HG03095 (cell line): ENCODE results near the gene ZNF567.
"Not testable (repeated sequence)": the region's sequence is repeated elsewhere in the genome, so short reads cannot be mapped to it uniquely, and the experiment has no call there.

Source experiments
- ATAC-seq: cut with Tn5 transposase; IDR thresholded peaks from one replicate; pipeline ENCODE4 v1.9.1; 2021; ENCODE audit warnings: moderate library complexity; ENCODE audit not compliant: unreplicated experiment

The ZNF567 gene

DNA sequence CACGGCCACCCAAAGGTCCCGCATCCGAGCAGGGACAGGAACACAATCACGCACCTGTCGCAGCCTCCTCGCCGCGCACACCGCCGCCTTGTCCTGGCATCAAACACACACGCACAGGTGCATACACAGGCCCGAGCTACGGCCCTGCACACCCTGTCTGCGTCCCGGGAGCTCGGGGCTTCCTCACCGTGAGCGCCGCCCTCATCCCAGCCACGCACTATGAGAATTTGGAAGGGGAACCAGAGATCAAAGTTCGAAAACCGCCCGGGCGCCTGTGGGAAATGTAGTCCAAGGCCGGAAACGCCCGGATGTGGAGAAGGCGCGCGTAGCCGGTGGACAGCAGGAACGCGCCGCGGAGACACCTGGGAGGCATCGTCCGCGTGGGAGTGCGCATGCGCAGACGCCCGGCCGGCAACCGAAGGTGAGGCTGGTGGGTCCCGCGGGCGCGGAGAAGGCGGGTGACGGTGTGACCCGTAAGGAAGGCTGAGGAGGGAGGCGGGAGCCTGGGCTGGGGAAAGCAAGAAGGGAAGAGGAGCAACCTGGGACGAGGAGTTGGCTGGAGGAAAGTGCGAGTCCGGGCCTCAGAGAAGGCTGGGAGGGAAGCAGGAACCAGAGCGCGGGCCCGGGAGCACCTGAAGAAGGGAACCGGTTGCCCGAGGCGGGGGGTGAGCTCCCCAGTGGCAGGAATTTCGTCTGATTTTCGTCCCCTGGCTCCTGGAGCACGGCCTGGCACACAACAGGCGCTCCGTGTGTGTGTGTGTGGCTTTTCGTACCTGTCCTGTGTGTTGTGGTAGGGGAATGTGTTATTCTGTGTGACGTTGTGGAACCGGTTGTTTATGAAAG is at the start of gene ZNF567:
ZNF567 (plus strand) TSS at position 399 of the 843 bp plus-strand sequence. CDS start 7,256 bp downstream, outside the sequence.
- peak; percentile 86 for ATAC-seq

DNA sequence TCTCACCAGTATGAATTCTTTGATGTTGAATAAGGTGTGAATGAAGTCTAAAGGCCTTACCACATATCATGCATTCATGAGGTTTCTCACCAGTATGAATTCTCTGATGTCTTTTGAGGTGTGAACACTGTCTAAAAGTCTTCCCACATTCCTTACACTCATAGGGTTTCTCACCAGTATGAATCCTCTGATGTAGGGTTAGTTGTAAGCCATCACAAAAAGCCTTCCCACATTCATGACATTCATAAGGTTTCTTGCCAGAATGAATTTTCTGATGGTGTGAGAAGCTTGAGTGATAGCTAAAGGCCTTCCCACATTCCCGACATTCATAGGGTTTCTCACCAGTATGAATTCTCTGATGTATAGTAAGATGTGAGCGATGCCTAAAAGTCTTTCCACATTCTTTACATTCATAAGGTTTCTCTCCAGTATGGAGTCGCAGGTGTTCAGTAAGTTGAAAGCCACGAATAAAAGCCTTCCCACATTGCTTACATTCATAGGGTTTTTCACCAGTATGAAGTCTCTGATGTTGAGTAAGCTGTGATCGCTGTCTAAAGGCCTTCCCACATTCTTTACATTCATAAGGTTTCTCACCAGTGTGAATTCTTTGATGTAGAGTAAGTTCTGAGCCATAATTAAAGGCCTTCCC is 48.4 kb upstream of the ZNF567 start:
- no peak for ATAC-seq

GRCh38 chr19:36646746-36647145 is 40.7 kb upstream of the ZNF567 start:
- ATAC-seq = no peak

DNA sequence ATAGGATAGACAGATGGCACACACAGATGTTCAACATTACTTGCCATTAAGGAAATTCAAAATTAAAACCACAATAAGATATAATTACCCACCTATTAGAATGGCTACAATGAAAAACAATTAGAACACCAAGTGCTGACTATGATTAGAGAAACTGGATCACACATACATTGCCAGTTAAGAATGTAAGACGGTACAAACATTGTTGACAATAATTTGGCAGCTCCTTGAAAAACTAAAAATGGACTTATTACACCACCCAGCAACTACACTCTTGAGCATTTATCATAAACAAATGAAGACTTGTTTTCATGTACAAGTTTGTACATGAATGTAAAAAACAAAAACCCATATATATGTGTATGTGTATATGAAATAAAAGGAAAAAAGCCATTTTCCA is 34.5 kb upstream of the ZNF567 start:
- no peak for ATAC-seq

DNA sequence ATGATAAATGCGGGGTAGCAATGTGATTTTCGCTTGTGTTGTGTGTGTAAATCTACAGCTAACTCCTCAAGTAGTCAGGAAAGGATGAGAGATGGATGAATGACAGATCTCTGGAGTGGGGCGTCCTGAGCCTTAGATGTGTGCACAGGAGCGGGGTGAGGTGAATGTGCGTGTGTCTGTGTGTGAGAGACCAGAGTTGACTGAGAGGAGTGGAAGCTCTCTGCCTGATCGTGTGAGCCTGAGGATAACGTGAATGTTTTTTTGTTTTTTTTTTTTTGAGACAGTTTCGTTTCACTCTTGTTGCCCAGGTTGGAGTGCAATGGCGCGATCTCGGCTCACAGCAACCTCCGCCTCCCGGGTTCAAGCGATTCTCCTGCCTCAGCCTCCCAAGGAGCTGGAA is 21.6 kb upstream of the ZNF567 start:
- no peak for ATAC-seq

GRCh38 chr19:36668646-36669045 is 18.8 kb upstream of the ZNF567 start:
- no peak for ATAC-seq

- no peak for ATAC-seq
These were observed 15.0 kb upstream of the ZNF567 start for GRCh38 chr19:36672368-36672767.

GRCh38 chr19:36674201-36674600 is 13.2 kb upstream of the ZNF567 start:
- no peak for ATAC-seq

DNA sequence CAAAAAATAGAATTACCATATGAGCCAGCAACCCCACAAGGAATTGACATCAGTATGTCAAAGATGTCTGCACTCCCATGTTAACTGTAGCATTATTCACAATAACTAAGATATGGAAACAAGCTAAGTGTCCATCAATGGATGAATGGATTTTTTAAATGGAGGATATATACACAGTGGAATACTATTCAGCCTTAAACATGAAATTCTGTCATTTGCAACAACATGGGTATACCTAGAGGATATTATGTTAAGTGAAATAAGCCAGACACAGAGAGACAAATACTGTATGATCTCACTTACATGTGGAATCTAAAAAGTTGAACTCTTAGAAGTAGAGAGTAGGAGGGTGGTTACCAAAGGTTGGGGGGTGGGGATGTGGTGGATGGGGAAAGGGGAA is 8.0 kb upstream of the ZNF567 start:
- no peak for ATAC-seq

GRCh38 chr19:36685835-36686234 is 1.6 kb upstream of the ZNF567 start:
- no peak for ATAC-seq

DNA sequence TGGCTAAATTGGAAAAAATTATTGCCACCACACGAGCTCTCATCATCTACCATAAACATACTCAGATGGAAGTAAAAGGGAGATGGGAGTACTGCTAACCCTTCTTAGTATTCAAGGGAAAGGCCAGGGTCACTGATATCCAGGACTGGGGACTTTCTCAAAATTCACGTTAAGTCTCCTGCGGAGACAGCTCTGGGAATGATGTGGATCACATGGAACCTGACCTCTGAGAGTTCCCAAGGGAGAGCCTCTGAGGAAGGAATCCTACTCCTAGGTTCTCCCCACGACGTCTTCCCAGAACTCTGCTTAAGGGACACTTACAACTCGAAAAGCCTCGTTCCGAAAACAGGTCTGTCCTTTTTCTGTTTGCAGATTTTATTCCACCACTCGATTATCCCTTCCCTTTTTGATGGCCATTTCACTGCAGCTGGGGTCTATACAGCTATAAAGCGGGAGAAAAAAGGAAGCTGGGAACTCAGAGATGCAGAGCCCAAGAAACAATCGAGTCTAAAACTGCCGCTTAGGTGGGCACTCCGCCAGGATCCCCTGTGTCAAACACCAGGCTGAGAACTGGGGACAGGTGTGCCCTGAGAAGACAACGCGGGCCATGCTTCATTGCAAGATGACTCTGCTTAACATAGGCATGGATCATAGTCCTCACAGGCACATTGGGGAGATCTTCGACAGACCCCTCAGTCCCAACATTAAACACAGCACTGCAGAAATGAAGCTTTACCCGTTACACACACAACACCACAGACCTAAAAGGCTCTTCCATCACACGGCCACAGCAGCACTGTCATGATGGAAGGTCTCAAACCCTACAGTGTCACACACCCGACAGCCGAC is 823 bp upstream of the ZNF567 start:
- ATAC-seq = no peak

DNA sequence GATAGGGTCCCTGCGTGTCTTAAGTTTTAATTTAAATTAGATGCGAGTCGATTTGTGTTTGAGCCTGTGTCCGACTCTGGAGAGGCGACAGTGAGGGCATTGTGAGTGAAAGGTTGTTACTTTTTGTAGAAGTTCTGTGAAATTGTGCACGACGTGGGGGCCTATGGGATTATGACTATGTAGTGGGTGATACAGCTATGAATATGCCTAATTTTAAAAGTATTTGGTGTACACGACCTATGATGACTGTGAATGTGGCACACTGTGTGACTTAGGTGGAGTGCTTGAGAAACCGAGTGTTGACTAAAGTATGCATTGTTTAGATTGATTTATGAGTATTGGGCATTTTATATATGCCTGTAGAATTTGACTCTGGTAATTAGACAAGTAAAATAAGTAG is 646 bp downstream of the ZNF567 start:
- no peak for ATAC-seq

DNA sequence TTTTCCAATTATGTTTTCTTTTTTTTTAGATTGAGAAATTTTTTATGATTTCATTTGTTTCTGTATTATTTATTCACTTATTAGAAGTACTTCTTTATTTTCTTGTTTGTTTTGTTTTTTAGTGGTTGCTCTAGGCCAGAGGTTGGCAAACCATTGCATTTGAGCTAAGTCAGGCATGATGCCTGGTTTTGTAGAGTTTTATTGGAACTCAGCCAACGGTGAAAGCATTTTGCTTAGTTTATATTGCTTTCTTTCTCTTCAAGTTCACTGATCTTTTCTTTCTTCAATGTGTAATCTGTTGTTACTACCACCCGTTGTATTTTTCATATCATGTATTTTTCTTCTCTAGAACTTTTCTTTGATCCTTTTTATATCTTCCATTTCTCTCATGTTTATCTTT is 19.7 kb downstream of the ZNF567 start:
- no peak for ATAC-seq

GRCh38 chr19:36709423-36709822 is 22.0 kb downstream of the ZNF567 start:
- ATAC-seq = no peak

GRCh38 chr19:36719687-36720556 is 32.5 kb downstream of the ZNF567 start:
- ATAC-seq = no peak

DNA sequence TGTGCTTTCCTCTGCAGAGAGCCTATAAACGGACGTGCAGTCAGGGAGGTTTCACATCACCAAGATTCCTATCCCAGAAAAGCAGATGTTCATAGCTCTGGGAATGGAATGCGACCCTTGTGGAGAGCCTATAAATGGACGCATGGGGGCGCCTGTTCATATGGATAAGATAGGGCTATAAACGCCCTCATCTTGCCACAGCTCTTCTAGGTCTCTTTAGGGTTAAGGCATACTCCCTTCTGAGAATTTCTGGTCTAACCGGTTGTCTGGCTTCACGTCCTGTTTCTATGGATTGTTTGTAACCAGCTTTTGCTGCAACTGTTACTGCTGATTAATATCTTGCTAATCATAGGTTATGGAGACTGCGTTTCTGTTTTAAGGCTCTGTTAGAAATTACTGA is 48.8 kb downstream of the ZNF567 start:
- ATAC-seq = not testable (repeated sequence)

DNA sequence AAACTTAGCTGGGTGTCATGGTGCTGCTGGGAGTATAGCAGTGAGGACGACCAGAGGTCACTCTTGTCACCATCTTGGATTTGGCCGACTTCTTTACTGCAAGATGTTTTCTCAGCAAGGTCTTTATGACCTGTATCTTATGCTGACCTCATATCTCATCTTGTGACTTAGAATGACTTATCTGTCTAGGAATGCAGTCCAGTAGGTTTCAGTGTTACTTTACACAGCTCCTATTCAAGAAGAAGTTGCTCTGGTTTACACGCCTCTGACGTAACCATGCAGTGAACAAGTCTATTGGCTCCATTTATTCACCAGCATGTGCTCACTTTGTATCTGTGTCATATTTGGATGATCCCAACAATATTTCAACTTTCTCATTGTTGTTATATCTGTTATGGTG is 58.5 kb downstream of the ZNF567 start:
- no peak for ATAC-seq

- no peak for ATAC-seq
These were observed 60.3 kb downstream of the ZNF567 start for GRCh38 chr19:36747750-36748149.

GRCh38 chr19:36748431-36749275 is 61.2 kb downstream of the ZNF567 start:
- no peak for ATAC-seq

DNA sequence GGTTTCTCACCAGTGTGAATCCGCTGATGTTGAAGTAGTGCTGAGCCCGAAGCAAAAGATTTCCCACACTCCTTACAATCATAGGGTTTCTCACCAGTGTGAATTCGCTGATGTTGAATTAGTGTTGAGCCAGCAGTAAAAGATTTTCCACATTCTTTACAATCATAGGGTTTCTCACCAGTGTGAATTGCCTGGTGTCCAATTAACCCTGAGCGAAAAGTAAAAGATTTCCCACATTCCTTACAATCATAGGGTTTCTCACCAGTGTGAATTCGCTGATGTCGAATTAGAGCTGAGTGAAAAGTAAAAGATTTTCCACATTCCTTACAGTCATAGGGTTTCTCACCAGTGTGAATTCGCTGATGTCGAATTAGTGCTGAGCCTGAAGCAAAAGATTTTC is 62.2 kb downstream of the ZNF567 start:
- ATAC-seq = not testable (repeated sequence)
